Right lobe of liver (tissue), 4 donors: ENCODE measurements around the gene MINK1.

Experiments used
- POLR2A ChIP-seq: fragments of 450-650 bp; IDR thresholded peaks from one replicate; pipeline ENCODE4 v1.6.1; 2017; ENCODE audit warnings: antibody characterized with exemption, mild to moderate bottlenecking
- TF ChIP-seq, protein P1 (sequence below), 4 donors: fragments of 200-600 bp in 3 of 4; fragments of 450-650 bp in 1 of 4; IDR thresholded peaks; one replicate each; pipeline versions ENCODE4 v1.5.1 to v1.8.0; 2016 to 2022; ENCODE audit warnings: antibody characterized with exemption in 4 of 4, mild to moderate bottlenecking in 2 of 4
- donor health status: DM: no; HTN: no; CAD: no.
- donor health status: DM: no; HTN: no; CAD: no.
- donor health status: DM: no; HTN: yes; CAD: no.

DNA sequence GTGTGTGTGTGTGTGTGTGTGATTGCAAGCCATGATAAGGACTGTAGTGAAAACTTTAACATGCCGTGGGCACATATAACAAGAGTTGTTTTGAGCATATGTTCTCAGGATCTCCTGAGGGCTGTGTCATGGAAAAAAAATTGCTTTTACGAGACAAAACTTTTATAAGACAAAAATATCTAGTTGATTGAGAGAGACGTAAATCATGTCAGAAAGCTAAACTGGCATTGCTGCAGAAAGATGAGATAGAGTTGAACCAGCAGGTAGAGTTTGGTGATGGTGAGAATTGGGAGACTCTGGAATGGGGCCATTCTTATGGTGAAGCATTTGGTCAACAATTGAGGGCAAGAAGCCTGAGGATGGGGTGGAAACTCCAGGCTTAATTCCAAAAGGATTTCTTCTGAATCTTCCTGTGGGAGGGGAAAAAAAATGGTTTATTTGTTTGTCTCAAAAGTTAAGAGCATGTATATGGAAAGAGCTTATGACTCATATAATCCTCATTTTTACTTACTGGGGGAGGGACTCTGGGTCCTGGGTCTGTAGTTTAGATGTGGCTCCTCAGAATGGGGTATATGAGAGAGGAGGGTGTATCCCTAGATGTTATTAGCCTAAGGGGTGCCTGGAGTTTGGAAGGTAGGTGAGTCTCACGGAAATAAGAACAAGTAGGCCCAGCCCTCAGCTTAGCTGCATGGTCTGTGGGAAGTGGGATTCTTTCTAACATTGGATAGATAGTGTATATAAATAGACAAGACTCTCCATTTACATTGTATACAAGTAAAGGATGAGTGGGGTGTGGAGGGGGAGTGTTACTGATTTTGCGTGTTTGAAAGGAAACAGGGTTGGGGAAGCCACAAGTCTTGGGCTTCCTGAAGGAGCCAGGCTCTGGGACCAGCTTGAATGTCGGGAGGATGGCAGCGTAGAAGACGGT lies 7.1 kb downstream of the MINK1 start:
- TF ChIP-seq, protein P1, sequence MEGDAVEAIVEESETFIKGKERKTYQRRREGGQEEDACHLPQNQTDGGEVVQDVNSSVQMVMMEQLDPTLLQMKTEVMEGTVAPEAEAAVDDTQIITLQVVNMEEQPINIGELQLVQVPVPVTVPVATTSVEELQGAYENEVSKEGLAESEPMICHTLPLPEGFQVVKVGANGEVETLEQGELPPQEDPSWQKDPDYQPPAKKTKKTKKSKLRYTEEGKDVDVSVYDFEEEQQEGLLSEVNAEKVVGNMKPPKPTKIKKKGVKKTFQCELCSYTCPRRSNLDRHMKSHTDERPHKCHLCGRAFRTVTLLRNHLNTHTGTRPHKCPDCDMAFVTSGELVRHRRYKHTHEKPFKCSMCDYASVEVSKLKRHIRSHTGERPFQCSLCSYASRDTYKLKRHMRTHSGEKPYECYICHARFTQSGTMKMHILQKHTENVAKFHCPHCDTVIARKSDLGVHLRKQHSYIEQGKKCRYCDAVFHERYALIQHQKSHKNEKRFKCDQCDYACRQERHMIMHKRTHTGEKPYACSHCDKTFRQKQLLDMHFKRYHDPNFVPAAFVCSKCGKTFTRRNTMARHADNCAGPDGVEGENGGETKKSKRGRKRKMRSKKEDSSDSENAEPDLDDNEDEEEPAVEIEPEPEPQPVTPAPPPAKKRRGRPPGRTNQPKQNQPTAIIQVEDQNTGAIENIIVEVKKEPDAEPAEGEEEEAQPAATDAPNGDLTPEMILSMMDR (IDR thresholded peaks at IDR 0.05), result no peak
- TF ChIP-seq POLR2A, result no peak
